OCI-LY1 (cell line): ENCODE results near the gene NFIA.

Experiments used
- H2AFZ ChIP-seq: fragments of 200-600 bp; sonication (generic), shearing (Covaris generic); 2 replicates; pipeline ENCODE4 v1.6.0; 2014; ENCODE audit warnings: antibody characterized with exemption, mild to moderate bottlenecking, low read length
- H3F3A ChIP-seq: fragments of 200-600 bp; sonication (generic), shearing (Covaris generic); 2 replicates; pipeline ENCODE4 v1.6.0; 2014; ENCODE audit warnings: mild to moderate bottlenecking, antibody characterized with exemption, low read length, moderate library complexity; ENCODE audit not compliant: insufficient read depth
- H3K27ac ChIP-seq: fragments of 200-600 bp; sonication (generic); 2 replicates; pipeline ENCODE4 v1.5.1; 2014; ENCODE audit warnings: low read length, mixed run types, mild to moderate bottlenecking, low read depth; ENCODE audit not compliant: poor library complexity, severe bottlenecking
- H3K27me3 ChIP-seq: fragments of 200-600 bp; sonication (generic); 2 replicates; pipeline ENCODE4 v1.6.0; 2014; ENCODE audit warnings: antibody characterized with exemption, mild to moderate bottlenecking, low read length, moderate library complexity; ENCODE audit not compliant: insufficient read depth
- H3K36me3 ChIP-seq: fragments of 200-600 bp; sonication (generic); 2 replicates; pipeline ENCODE4 v1.6.1; 2014; ENCODE audit warnings: mild to moderate bottlenecking, antibody characterized with exemption, low read length, moderate library complexity, mixed read lengths; ENCODE audit not compliant: insufficient read depth
- H3K4me1 ChIP-seq: fragments of 200-600 bp; sonication (generic); 2 replicates; pipeline ENCODE4 v1.5.1; 2014; ENCODE audit warnings: mild to moderate bottlenecking, low read length, moderate library complexity; ENCODE audit not compliant: insufficient read depth, severe bottlenecking
- H3K4me2 ChIP-seq: fragments of 200-600 bp; sonication (generic), shearing (Covaris generic); 2 replicates; pipeline ENCODE4 v1.6.1; 2014; ENCODE audit warnings: low read length
- H3K4me3 ChIP-seq: fragments of 200-600 bp; sonication (generic); 2 replicates; pipeline ENCODE4 v1.5.1; 2014; ENCODE audit warnings: low read length, low read depth, mild to moderate bottlenecking, mixed read lengths; ENCODE audit not compliant: poor library complexity, severe bottlenecking
- H3K79me2 ChIP-seq: fragments of 200-600 bp; shearing (Covaris generic); 2 replicates; pipeline ENCODE4 v1.6.1; 2016; ENCODE audit warnings: mixed run types, low read length, mixed read lengths; ENCODE audit not compliant: insufficient read depth
- H3K9ac ChIP-seq: fragments of 200-600 bp; sonication (generic), shearing (Covaris generic); 2 replicates; pipeline ENCODE4 v1.6.1; 2014; ENCODE audit warnings: mild to moderate bottlenecking, low read length, mixed read lengths
- H3K9me2 ChIP-seq: fragments of 200-600 bp; sonication (generic), shearing (Covaris generic); 2 replicates; pipeline ENCODE4 v1.6.1; 2014; ENCODE audit warnings: low read depth, mild to moderate bottlenecking, low read length, mixed read lengths
- H3K9me3 ChIP-seq: fragments of 200-600 bp; shearing (Covaris generic); 2 replicates; pipeline ENCODE4 v1.6.1; 2014; ENCODE audit warnings: low read length, mixed read lengths
- H4K20me1 ChIP-seq: fragments of 200-600 bp; sonication (generic), shearing (Covaris generic); 2 replicates; pipeline ENCODE4 v1.6.0; 2016; ENCODE audit warnings: mild to moderate bottlenecking, low read length; ENCODE audit not compliant: insufficient read depth
- CTCF ChIP-seq: fragments of 200-600 bp; sonication (generic), shearing (Covaris generic); IDR thresholded peaks from 2 replicates; pipeline ENCODE4 v1.5.1; 2017; ENCODE audit warnings: mild to moderate bottlenecking, antibody characterized with exemption, low read length, moderate library complexity, mixed read lengths
- EZH2 ChIP-seq: fragments of 200-600 bp; sonication (generic), shearing (Covaris generic); IDR thresholded peaks from 2 replicates; pipeline ENCODE4 v1.8.0; 2017; ENCODE audit warnings: borderline replicate concordance, mixed run types, mild to moderate bottlenecking, antibody characterized with exemption, low read length, moderate library complexity, mixed read lengths

Gene NFIA

GRCh38 chr1:61241973-61242381, 159.6 kb downstream of the NFIA start:
- no peak overlapping the region for H2AFZ ChIP-seq
- H3K79me2 ChIP-seq, result no peaks in the 10 kb centered on the region
- no peak for TF ChIP-seq CTCF
- TF ChIP-seq EZH2, result no peak
- H3K9me3 ChIP-seq, result no peaks in the 10 kb centered on the region
- H3K4me2 ChIP-seq, result no peak overlapping the region
- no peaks in the 10 kb centered on the region for H3K9me2 ChIP-seq
- no peak overlapping the region for H3K27ac ChIP-seq
- H3K36me3 ChIP-seq, result no peaks in the 10 kb centered on the region
- H3K9ac ChIP-seq, result no peak overlapping the region
- no peaks in the 10 kb centered on the region for H3K27me3 ChIP-seq
- H3K4me1 ChIP-seq, result peaks cover 25% of the 10 kb centered on the region
- no peaks in the 10 kb centered on the region for H3F3A ChIP-seq
- H4K20me1 ChIP-seq, result no peaks in the 10 kb centered on the region
- H3K4me3 ChIP-seq, result no peak overlapping the region

DNA sequence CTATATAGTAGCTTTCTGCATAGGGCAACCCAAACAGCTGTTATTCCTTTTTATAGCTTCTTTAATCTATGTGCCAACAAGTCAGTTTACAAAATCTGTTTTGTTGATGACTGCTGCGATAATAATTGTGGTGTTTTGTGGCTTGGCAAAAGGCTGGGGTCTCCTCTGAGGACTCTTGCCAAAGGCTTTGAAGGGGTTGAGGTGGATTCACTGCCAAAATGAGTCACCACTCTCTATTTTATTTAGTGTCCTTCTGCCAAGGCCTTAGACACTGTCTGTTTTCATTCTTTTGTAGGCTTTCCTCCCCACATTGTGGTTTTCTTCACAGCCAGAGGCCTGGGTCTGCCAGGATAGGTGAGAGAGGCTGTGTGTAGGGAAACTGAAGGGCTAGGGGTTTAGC, 161.8 kb downstream of the NFIA start:
- Histone ChIP-seq H3K79me2 (no peaks in the 10 kb centered on the region), H3K9me3 (no peaks in the 10 kb centered on the region), H2AFZ (no peak overlapping the region), H3K9ac (no peak overlapping the region), H3F3A (no peaks in the 10 kb centered on the region), H3K4me2 (no peak overlapping the region), H3K4me1 (peaks cover 28% of the 10 kb centered on the region), H3K9me2 (no peaks in the 10 kb centered on the region), H4K20me1 (no peaks in the 10 kb centered on the region), H3K36me3 (no peaks in the 10 kb centered on the region), H3K27me3 (no peaks in the 10 kb centered on the region), H3K27ac (no peak overlapping the region), H3K4me3 (no peak overlapping the region)
- TF ChIP-seq CTCF (no peak), EZH2 (no peak)

DNA sequence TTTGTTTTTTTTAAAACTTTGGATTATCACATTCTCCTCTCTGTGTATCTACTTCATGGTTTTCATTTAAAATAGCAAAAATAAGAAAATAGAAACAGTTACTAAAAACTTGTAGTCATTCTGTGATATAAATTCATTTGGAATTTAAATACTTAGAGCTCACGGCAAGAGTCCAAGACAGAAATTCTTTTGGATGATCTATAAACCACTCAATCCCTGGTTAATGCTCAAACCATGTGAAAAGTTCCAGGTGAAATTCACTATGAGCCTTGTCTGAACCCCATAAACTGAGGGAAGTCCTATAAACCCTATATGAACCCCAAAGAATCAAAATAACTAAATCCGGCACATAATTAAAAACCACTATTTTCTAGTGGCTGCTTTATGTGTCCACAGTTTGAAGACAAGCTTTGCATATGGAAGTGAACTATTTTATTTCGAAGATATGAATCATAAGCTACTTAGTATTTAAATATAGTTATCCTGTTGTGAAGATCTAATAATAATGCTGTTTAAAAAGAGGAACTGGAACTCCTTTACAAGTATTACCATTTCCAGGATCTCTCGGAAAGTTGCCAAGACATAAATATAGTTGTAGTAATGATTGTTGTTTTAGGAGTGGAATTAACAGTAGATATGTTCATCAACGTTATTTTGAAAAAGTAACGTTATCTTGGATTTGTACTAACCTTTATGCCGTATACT, 163.5 kb downstream of the NFIA start:
- Histone ChIP-seq H3K79me2 (no peaks in the 10 kb centered on the region), H3K4me1 (peaks cover 30% of the 10 kb centered on the region), H3K4me2 (no peak overlapping the region), H2AFZ (no peak overlapping the region), H3K27ac (no peak overlapping the region), H3K9me3 (no peaks in the 10 kb centered on the region), H3K9me2 (no peaks in the 10 kb centered on the region), H3K27me3 (no peaks in the 10 kb centered on the region), H3K36me3 (no peaks in the 10 kb centered on the region), H4K20me1 (no peaks in the 10 kb centered on the region), H3K9ac (no peak overlapping the region), H3K4me3 (no peak overlapping the region), H3F3A (no peaks in the 10 kb centered on the region)
- TF ChIP-seq EZH2 (no peak), CTCF (no peak)
